GM12865 (cell line): ENCODE data around the gene CPEB3.

Source experiments
- DNase-seq: peaks from one replicate; pipeline ENCODE4 v3.0.0; 2010; ENCODE audit warnings: low read depth
- H3K4me3 ChIP-seq: 2 replicates; pipeline ENCODE4 v1.5.1; 2011; ENCODE audit warnings: mild to moderate bottlenecking, low read depth, low read length, control low read depth
- TF ChIP-seq, protein P1 (sequence below): IDR thresholded peaks from 2 replicates; pipeline ENCODE4 v1.5.1; 2011; ENCODE audit warnings: low read length, control low read depth, low read depth, inconsistent platforms; ENCODE audit not compliant: insufficient read depth; ENCODE audit errors: missing control alignments

Gene CPEB3

DNA sequence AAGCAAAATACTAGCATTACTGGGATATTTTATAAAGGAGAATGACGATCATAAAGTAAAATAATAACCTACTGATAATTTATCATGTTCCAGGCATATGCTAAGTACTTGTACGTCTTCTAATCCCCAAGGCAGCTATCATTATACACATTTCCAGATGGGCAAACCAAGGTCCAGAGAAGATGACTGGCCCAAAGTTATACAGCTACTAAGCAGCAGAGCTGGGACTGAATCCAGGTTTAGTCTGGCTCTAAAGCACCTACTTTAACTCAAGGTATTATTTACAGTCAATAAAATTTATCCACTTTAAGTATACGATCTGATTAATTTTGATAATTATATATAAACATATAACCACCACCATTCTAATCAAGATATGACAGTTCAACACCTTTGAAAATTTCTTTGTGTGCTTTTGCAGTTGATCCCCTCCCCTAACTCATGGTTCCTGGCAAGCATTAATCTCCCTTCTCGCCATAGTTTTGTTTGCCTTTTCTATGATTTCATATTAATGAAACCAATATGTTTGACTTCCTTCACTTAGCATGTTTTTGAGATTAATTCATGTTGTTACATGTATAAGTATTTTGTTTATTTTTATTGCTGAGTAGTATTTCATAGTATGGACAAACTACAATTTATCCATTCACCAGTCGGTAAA is 126.7 kb downstream of the CPEB3 start:
- TF ChIP-seq, protein P1, sequence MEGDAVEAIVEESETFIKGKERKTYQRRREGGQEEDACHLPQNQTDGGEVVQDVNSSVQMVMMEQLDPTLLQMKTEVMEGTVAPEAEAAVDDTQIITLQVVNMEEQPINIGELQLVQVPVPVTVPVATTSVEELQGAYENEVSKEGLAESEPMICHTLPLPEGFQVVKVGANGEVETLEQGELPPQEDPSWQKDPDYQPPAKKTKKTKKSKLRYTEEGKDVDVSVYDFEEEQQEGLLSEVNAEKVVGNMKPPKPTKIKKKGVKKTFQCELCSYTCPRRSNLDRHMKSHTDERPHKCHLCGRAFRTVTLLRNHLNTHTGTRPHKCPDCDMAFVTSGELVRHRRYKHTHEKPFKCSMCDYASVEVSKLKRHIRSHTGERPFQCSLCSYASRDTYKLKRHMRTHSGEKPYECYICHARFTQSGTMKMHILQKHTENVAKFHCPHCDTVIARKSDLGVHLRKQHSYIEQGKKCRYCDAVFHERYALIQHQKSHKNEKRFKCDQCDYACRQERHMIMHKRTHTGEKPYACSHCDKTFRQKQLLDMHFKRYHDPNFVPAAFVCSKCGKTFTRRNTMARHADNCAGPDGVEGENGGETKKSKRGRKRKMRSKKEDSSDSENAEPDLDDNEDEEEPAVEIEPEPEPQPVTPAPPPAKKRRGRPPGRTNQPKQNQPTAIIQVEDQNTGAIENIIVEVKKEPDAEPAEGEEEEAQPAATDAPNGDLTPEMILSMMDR = no peak
- no peak overlapping the region for H3K4me3 ChIP-seq
- no peak for DNase-seq

DNA sequence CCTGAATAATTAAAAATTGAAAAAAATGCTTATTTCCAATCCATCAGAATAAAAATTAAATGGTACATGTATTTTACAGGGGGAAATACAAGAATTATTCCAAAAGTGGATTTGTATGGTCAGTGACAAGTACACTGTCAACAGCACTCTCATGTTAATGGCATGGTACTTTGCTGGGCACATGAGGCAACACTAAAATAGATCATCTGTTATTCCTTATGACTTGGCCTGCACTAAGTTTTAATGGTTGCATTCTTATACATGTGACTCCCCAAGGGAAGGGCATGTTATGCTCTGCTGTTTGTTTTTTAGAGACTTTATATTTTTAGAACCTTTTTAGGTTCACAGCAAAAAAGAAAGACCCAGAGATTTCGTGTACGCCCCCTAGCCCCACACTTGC is 128.3 kb downstream of the CPEB3 start:
- no peak overlapping the region for H3K4me3 ChIP-seq
- TF ChIP-seq, protein P1 = no peak
- no peak for DNase-seq

DNA sequence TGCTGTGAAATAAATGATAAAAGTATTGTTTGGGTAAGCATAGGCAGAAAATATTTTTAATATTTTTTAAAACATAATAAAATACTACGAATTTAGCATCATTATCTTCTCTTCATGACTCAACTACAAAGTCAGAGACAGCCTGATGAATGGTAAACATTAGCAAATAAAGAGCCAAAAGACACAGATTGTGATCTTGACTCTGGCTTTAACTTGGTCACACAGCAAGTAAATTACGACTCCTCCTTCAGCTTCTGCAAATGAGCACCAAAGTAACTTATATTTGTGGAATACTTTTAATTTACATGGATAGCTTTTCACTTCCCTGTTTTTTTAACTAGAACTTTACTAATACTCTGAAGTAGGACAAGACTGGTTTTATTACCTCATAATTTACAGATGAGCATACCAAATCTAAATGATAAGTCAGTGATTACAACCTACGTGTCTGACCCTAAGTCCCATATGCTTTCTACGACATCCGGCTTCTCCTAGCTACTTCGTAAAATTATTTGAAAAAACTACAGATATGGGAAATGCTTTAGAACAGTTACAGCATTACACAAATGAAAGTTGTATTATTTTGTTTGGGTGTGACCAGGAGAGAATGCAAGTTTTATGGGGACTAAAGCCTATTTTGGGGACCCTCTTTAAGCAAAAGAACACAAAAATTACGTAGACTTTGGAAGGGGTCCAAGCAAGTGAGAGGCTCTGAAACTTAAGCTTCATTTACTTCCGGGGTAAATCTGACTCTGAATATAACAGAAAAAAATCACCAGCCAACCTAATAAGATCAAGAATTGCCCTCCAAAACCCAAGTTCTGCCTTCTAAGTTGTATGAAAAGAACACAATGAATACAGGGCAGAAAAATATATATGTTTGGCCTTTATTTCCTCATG is 133.8 kb downstream of the CPEB3 start:
- no peak overlapping the region for H3K4me3 ChIP-seq
- TF ChIP-seq, protein P1 = no peak
- no peak for DNase-seq

DNA sequence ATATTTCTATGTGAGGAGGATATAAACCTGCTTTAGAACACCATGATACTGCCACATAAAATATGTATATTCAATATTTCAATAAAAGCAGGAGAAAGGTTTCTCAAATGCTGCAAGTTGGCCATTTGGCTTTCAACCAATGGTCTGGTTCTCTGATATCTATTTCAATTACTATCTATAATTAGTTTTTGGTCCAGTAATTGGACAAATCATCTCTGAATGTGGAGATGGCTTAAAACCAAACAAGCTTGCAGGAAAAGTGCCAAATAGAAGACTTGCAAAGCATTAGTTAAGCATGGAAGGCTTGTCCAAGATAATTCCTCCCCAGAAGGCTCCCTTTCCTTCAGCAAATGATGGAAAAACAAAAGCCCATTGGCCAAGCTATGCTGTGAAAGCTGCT is 140.1 kb downstream of the CPEB3 start:
- TF ChIP-seq, protein P1 = no peak
- H3K4me3 ChIP-seq = no peak overlapping the region
- no peak for DNase-seq

DNA sequence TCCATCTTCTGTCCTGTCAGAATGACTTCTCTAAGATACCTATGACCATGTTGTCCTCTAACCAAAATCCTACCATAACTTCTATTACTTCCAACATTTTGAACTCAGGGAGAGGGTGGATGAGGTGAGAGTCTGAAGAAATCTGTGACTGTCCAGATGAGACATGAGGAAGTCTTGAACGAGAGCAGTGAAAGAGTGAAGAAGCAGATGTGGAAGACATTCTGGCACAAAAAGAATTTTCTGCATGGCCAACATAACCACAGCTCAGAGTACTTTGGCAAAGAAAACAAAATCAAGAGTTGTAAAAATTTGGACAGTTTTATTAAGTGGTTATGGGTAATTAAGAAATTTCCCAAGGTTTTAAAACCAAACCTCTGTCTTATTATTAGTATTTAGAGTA is 141.6 kb downstream of the CPEB3 start:
- no peak for DNase-seq
- TF ChIP-seq, protein P1 = no peak
- no peak overlapping the region for H3K4me3 ChIP-seq

DNA sequence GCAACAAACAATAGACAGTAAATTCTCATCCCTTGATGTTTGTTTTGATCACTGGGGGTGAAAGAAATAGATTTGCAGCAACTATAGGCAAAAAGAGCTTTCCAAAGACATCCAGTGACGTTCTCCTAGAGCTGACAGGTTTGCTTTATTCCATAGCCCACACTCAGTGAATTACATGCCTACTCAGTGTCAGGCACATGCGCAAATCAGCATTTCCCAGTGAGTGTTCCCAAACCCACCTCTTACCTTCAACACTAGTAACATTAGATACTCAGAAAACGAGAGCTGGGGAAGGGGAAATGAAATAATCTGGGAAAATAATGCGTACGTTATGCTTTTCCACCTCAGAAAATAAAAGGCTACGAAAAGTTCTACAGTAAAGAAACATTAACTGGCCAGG is 144.1 kb downstream of the CPEB3 start:
- H3K4me3 ChIP-seq = no peak overlapping the region
- DNase-seq = no peak
- TF ChIP-seq, protein P1 = no peak
